GM23338 (cell line): ENCODE results near the gene MACROD1.

Source experiments
- EZH2 ChIP-seq: fragments of 200-600 bp; sonication (generic); IDR thresholded peaks from one replicate; pipeline ENCODE4 v1.8.0; 2017; ENCODE audit warnings: antibody characterized with exemption, mild to moderate bottlenecking, low read depth; ENCODE audit not compliant: unreplicated experiment
- POLR2AphosphoS5 ChIP-seq: IDR thresholded peaks from 2 replicates; pipeline ENCODE4 v1.6.1; 2016; ENCODE audit warnings: antibody characterized with exemption, low read depth

- TF ChIP-seq POLR2AphosphoS5 (no peak), EZH2 (no peak)
These were observed 169.4 kb downstream of the MACROD1 start for GRCh38 chr11:63996512-63996911.
